HG03135 (cell line): ENCODE results near the gene RRBP1.

ENCODE experiments used
- ATAC-seq: cut with Tn5 transposase; IDR thresholded peaks from one replicate; pipeline ENCODE4 v1.9.1; 2021; ENCODE audit warnings: mild to moderate bottlenecking, moderate library complexity; ENCODE audit not compliant: unreplicated experiment

The RRBP1 gene

DNA sequence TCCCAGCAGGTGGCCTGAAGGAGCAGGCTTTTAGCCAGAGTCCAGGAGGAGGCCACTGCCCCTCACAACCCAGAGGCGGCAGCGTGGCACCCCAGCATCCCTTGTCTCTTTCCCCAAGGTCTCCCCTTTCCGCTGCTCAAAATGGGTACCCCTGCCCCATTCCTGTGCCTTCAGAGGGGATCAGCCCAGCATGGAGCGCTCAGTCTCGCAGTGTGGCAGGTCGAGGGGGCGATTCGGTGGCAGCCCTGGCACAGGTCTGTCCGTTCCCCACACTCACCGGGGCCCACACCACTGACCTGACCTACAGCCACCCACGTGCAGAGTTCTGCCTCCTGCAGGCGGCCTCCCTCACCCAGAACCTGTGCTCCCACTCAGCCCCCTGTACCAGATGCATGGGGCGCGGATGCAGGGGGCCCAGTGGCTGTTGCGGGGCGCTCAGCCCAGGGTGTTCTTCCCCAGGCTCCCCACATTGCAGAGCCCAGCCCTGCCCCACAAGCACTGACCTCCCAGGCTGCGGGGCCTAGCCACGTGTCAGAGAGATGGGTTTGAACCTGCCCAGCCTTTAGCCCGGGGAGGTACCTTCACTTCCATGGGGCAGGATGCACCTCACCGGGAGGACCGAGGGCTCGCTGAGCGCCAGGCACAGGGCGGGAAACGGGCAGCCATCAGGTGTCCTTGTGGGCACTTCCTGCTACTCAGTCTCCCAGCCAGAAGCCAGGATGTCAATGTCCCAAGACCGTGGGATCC is 70.3 kb downstream of the RRBP1 start:
- no peak for ATAC-seq

DNA sequence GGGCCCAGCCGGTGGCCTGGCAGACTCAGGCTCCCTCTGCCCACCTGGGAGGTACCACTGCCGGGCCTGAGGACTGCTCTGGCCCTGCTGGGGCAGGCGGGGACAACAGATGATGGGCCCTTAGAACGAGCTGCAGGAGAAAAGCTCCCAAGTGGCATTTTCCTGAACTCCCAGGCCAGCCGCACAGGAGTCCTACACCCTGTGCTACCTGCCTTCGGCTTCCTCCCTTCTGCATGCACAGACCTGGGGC is 70.8 kb downstream of the RRBP1 start:
- no peak for ATAC-seq

DNA sequence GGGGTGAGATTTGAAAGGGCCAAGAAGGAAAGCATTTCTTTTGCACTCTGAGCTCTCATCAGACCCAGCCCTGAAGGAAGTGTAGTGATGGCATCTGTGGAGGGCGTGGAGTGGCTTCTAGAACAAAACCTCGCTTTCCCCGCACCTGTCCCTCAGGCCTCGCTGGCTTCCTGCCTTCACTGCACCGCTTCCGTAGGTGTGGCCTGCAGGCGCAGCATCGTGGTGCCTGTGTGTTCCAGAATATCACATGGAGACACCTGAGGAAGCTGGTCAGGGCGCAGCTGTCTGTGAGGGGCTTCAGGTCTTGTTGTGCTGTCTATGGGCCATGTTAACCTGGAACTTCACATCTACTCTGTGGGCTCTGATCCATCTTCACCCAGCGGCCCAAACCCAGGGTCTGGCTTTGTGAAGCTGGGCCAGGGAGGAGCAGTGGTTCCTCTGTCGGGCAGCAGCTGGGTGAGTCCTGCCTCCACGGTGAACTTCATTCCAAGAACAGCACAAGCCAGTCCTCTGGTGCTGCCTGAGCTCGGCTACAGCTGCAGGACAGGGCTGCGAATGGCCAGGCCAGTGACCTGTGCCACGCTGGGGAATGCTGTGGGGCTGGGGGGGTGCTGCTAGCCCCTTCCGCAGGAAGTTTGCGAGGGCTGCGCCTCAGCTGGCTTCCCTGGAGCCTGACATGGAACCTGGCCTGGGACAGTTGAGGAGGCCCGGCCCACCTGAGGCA is 71.3 kb downstream of the RRBP1 start:
- ATAC-seq, result no peak

DNA sequence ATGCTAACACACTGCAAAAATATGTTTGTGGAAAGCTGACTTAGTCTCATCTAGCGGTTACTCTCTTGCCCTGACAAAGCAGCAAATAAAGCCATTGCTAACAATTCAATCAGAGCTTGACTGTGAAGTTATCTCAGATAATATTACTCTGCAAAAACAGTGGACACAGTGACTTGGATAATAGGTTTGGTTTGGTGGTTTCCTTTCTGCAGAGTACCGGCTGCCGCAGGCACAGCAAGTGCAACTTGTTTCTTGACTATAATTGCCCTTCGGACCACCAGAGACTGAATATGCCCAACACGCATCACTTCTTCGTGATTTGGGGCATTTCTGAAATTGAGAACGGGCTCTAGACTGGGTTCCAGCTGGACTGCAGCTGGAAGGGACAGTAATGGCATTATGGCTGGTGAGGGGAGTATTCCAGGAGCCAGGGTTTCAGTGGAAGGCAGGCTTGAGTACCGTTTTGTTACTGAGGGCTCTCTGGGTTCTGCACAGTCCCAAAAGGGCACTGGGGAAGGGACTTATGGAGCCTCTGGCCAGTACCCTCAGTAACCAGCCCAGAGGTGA is 72.1 kb downstream of the RRBP1 start:
- ATAC-seq, result no peak

DNA sequence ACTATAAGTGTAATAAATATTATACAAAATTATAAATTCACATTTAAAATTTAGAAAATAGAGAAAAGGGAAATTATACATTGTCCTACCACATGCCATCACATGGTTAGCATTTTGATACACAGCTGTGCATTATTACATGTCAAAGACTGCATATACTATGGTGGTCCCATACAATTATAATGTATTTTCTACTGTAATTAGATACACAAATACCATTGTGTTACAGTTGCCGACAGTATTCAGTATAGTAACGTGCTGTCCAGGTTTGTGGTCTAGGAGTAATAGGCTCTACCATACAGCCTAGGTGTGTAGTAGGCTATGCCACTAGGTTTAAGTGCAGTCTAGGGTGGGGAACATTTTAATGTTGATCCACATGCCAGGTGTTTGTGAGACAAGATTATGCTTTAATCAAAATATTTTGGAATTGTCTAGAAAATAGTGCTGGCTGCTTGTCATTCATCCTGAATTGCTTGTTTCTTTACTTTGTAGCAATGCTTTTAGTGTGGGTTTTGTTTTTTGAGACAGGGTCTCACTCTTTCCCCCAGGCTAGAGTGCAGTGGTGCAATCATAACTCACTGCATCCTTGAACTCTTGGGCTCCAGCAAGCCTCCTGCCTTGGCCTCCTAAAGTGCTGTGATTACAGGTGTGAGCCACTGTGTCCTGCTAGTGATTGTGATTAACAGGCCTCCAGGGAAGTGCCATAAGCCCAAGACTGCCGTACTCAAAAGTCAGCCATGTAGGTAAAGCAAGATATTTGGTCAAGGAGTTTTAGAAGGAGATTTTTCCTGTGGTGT is 73.1 kb downstream of the RRBP1 start:
- no peak for ATAC-seq

DNA sequence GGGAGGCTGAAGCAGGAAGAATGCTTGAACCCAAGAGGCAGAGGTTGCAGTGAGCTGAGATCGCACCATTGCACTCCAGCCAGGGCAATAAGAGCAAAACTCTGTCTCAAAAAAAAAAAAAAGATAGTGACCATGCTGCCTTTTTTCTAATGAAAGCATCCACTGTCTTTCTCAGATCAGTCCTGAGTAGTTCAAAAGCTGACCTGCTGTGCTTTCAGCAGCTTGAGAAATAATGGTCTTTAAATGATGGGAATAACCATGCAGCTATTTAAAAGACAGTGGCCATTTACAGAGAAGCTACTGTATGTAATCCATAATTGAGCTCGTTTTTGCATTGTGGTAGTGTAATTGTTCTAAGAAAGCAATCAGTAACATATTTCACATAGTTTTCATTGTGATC is 76.0 kb downstream of the RRBP1 start:
- ATAC-seq, result no peak

DNA sequence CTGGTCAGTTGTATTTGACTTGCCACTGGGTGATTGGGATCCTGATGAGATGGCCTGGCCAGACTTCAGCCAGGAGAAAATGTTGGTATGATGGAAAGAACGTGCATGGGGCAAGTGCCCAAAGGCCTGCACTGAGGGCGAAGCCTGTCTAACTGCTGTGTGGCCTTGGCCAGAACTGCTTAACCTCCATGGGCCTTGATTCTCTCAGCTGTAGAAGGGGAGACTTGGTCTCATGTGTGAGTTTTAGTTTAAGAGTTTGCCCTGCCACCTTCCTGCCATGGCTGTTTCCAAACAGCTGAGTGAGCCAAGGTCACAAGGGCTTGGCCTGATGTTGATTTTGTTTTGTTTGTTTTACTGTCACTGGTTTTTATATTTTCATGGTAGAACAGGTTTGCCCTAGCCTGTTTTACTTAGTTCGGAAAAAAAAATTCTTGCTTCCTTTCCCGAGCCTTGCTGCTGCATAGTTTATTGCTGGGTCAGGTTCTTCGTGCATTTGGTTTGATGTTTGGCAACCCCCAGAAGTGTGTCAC is 76.8 kb downstream of the RRBP1 start:
- no peak for ATAC-seq

DNA sequence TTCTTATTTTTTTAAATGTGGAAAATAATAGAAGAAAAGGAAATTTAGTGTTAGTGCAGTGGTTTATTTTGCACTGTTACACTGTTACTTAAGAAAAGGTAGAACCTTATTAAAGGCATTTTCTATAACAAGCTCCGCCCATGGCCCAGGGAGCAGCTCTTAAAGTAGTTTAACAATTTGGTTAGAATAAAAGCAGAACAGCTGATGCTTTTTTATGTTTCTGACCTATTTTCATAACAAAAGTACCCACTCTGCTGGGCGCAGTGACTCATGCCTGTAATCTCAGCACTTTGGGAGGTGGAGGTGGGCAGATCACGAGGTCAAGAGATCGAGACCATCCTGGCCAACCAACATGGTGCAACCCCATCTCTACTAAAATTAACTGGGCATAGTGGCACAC is 79.5 kb downstream of the RRBP1 start:
- no peak for ATAC-seq

DNA sequence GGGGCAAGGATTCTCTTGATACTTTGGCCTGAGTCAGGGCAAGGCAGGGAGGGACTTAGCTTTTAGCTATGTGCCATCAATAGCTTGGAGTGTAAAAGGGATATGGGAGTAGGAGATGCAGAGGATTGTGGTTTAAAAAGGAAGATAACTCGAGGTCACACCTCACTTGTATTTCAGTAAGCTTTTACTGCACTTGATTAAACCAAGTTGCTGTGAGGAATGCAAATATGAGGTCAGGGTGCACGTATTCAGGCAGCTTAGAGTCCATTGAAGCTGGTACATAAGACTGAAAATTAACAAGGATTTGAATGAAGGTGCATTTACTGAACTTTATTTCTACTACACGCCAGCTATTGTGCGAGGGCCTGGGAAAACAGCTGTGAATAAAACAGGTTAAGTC is 80.1 kb downstream of the RRBP1 start:
- ATAC-seq, result no peak

DNA sequence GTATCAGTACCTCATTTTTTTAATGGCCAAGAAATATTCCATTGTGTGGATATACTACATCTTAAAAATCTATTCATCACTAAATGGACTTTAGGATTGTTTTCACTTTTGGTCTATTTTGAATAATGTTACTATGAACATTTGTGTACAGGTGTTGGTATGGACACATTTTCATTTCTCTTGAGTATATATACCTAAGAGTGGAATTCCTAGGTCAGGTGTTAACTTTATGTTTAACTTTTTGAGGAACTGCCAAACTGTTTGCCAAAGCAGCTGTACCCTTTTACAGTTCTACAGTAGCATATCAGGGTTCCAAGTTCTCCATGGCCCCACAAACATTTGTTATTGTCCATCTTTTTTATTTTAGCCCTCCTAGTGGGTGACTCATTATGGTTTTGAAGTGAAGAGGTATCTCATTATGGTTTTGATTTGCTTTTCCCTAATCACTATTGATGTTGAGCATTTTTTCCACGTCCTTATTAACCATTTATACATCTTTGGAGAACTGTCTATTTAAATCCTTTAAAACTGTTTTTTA is 84.0 kb downstream of the RRBP1 start:
- ATAC-seq, result no peak

DNA sequence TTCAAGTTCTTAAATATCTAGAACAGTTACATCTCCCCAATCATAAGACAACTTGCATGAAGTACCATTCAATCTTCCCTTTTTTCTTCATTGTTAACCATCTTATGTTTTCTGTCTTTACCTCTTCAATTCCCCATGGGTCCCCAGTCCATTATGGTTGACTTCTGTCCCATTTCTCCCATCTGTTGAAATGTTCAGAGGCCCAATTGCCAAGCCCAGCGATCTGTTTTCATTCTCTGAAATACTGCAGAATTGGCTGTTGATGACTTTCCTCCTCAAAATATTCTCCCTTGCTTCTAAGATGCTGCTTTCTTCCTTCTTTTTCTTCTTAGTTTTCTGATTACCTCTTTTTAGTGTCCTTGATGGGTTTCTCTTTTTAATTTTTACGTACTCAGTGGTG is 86.2 kb downstream of the RRBP1 start:
- ATAC-seq, result no peak

DNA sequence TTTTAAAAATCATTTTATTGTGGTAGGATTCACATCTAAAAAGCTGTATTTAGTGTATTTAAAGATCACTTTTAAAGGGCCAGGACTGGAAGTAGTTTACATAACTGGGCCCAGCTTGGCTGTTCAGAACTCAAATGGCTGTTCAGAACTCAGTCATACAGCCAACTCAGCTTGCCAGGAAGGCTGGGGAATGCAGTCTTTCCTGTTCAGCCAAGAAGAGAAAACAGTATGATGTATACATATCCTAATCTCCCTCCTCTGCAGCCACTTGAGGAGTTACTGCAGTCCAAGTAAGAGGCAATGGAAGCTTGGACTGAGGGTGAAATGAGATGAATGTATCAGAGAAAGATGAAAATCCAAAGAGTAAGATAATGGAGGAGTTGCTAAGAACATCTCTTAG is 87.6 kb downstream of the RRBP1 start:
- ATAC-seq, result no peak

DNA sequence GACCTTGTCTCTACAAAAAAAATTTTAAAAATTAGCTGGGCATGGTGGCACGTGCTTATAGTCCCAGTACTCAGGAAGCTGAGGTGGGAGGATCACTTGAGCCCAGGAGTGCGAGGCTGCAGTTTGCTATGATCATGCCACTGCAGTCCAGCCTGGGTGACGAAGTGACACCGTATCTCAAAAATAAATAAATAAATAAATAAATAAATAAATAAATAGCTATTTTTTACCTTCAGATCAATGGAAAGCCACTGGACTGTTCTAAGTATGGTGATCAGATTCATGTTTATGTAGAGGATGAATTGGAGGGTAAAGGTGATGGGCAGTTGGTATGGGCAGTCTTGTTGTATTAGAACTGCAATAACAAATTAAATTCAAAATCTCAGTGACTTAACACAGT is 88.1 kb downstream of the RRBP1 start:
- ATAC-seq, result no peak

DNA sequence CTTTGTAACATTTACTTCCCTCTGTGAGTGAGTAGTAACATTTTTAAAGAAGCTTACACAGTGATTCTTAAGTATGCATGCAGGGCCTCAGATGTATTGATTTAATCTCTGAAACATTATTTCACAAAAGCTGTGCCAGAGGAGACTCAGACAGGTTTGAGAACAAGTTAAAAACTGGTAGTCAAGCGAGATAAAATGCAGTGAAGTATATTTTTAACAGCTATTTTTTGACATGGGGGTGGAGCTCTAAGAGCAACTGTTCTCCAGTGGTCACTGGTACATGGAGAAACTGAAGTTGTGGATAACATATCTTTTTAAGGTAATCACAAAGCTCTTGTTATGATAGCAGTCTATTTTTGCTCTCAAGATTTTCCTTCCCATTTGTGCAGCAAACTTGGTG is 91.8 kb downstream of the RRBP1 start:
- no peak for ATAC-seq

DNA sequence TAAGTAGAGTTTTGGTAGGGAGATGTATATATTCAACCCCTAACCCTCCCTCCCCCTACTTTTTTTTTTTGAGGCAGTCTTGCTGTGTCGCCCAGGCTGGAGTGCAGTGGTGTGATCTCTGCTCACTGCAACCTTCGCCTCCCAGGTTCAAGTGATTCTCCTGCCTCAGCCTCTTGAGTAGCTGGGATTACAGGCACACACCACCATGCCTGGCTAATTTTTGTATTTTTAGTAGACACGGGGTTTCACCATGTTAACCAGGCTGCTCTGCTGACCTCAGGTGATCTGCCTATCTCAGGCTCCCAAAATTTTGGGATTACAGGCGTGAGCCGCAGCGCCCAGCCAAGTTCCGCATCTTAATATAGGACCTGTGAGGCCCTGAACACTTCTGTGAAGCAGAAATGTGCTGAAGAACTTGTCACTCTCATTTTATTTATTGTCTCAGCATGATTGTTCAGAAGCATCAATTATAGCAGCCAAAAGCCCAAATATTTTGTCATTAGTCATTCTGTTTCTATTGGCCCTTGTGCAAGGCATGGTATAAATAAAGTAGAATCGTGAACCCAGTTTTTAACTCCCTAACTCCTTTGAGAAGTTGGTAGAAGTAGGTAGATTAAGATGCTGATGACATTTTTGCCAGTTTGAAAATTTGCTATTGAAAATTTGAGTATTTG is 92.7 kb downstream of the RRBP1 start:
- ATAC-seq, result no peak

DNA sequence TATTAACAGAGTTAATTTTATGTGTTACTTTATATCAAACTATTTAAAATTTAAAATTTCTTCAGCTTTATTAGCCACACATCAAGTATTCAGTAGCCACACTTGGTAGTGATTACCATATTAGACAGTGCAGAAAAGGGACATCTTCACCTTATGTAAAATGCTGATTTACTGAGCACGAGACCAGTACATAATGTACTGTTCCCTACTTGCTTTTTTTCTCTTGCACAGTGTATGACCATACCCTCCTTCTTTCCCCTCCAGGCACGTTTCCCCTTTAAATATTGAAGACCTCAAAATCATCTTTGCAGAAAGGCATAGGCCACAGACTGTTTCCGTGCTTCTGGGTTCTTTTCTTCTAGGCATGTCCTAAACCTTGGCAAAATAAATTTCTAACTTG is 94.2 kb downstream of the RRBP1 start:
- no peak for ATAC-seq

DNA sequence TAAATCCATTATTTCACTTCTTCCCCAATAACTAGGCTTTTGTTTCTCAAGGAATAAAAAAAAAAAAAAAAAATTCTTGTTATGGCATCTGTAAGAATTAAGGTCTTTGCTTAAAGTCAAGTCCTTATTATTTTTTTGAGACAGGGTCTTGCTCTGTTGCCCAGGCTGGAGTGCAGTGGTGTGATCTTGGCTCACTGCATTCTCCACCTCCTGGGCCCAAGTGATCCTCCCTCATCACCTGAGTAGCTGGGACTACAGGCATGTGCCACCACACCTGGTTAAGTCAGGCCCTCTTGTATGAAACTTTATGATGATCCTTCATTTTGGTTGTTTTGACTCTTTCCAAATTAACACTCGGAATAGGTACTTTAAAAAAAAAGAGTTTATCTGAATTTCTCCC is 94.9 kb downstream of the RRBP1 start:
- ATAC-seq, result no peak

DNA sequence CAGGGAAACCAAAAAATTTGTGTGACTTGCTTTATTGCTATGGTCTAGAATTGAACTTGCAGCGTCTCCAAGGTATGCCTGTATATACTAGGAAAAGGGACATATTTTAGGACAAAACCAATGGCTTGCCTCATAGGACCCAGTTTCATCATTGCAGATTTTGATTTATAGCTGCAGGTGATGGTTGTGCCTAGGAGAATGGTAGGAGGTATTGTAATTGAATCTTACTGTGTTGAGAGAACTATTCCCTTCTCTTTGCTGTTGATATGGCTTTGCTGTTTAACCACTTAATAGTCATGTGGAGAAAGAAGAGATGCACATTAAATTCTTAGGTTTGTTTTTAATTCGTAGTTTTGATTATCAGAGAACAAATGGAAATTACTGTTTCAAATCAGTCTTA is 95.8 kb downstream of the RRBP1 start:
- no peak for ATAC-seq

DNA sequence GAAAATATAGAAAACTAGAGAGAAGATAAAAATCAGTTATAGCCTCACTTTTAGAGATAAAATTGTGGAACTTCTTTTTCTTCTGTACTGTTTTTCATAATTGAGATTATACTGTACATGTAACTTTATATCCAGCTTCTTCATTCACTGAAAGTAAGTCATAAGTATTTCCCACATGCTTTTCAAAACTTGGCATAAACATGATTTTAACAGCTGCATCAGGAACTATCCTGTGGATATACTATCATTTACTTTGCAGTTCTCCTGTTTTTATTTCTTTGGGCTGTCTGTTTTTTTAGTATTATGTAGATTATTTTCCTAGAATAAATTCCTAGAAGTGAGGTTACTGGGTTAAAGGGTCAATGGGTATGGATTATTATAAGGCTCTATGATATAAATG is 97.4 kb downstream of the RRBP1 start:
- ATAC-seq, result no peak

DNA sequence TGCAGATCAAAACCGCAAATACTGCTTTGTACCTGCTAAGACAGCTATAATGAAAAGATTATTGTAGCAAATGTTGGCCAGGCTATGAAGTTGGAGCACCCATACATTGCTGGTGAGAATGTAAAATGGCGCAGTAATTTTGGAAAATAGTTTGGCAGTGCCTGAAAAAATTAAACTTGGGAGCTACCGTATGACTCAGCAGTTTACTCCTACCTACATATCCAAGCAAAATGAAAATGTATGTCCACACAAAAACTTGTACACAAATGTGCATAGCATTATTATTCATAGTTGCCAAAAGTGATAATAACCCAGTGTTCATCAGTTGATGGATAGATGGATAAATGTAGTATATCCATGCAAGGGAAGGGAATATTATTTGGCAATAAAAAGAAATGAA is 98.9 kb downstream of the RRBP1 start:
- no peak for ATAC-seq

DNA sequence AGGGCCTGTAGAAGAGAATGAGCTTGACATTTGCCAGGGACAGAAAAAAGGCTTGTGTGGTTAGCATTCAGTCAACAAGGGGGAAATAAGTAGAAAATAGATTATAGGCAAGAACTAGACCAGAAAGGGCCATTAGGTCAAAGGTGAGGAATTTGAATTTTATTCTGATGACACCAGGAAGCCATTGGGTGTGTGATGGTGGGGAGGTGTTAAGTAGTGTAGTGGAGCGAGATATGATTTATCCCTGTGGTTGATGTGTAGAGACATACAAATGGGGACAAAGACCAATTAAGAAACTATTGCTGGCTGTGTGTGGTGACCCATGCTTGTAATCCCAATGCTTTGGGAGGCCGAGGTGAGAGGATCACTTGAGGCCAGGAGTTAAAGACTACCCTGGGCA is 101.1 kb downstream of the RRBP1 start:
- ATAC-seq, result no peak
